Epithelial cell of proximal tubule (primary cell): Measurements from ENCODE around the gene ACTR5. TPM values are rescaled to one million over a fixed set of nuclear protein-coding genes. Genes with fewer than 3 reads are reported as not detected.

Source experiments
- DNase-seq: peaks from one replicate; pipeline ENCODE4 v3.0.0-alpha.2; 2011; ENCODE audit warnings: low read depth
- H3K4me3 ChIP-seq: 2 replicates; pipeline ENCODE4 v1.5.1; 2011; ENCODE audit warnings: low read depth, mild to moderate bottlenecking, low read length
- total RNA-seq: library from RNA; depleted of rRNA; stranded (reverse); fragments of >200 nt; gene quantifications from 2 replicates; pipeline ENCODE4 v1.2.3, GENCODE V29; 2015
- TF ChIP-seq, protein P1 (sequence below): conservative IDR thresholded peaks from 2 replicates; pipeline ENCODE4 v1.5.1; 2012; ENCODE audit warnings: low read depth, mild to moderate bottlenecking, low read length

ACTR5 gene
- total RNA-seq, 1 donor from 2014 or later: 10.0 TPM

DNA sequence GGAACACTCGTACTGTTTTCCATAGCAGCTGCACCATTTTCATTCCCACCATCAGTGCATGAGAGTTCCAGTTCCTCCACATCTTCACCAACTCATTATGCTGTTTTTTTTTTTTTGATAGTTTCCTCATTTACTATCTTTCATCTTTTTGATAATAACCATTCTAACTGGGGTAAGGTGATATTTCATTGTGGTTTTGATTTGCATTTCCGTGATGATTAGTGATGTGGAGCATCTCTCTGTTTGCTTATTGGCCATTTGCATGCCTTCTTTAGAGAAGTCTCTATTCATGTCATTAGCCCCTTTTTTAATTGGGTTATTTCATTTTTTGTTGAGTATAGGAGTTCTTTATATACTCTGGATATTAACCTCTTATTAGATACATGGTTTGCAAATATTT, 25.9 kb downstream of the ACTR5 start:
- no peak for DNase-seq
- TF ChIP-seq, protein P1, sequence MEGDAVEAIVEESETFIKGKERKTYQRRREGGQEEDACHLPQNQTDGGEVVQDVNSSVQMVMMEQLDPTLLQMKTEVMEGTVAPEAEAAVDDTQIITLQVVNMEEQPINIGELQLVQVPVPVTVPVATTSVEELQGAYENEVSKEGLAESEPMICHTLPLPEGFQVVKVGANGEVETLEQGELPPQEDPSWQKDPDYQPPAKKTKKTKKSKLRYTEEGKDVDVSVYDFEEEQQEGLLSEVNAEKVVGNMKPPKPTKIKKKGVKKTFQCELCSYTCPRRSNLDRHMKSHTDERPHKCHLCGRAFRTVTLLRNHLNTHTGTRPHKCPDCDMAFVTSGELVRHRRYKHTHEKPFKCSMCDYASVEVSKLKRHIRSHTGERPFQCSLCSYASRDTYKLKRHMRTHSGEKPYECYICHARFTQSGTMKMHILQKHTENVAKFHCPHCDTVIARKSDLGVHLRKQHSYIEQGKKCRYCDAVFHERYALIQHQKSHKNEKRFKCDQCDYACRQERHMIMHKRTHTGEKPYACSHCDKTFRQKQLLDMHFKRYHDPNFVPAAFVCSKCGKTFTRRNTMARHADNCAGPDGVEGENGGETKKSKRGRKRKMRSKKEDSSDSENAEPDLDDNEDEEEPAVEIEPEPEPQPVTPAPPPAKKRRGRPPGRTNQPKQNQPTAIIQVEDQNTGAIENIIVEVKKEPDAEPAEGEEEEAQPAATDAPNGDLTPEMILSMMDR: no peak
- no peak overlapping the region for H3K4me3 ChIP-seq

DNA sequence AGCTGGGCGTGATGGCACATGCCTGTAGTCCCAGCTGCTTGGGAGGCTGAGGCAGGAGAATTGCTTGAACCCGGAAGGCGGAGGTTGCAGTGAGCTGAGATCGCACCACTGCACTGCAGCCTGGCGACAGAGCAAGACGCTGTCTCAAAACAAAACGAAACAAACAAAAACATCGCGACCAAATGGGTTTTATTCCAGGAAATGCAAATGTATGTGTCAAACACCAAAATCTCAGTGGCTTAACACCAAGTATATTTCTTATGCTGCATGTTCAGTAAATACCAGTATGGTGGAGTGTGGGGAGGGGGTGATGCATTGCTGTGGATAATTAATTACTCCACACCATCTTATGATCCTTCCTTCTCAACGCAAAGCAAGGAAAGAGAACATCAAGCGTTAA, 28.1 kb downstream of the ACTR5 start:
- DNase-seq: no peak
- TF ChIP-seq, protein P1: no peak
- no peak overlapping the region for H3K4me3 ChIP-seq

DNA sequence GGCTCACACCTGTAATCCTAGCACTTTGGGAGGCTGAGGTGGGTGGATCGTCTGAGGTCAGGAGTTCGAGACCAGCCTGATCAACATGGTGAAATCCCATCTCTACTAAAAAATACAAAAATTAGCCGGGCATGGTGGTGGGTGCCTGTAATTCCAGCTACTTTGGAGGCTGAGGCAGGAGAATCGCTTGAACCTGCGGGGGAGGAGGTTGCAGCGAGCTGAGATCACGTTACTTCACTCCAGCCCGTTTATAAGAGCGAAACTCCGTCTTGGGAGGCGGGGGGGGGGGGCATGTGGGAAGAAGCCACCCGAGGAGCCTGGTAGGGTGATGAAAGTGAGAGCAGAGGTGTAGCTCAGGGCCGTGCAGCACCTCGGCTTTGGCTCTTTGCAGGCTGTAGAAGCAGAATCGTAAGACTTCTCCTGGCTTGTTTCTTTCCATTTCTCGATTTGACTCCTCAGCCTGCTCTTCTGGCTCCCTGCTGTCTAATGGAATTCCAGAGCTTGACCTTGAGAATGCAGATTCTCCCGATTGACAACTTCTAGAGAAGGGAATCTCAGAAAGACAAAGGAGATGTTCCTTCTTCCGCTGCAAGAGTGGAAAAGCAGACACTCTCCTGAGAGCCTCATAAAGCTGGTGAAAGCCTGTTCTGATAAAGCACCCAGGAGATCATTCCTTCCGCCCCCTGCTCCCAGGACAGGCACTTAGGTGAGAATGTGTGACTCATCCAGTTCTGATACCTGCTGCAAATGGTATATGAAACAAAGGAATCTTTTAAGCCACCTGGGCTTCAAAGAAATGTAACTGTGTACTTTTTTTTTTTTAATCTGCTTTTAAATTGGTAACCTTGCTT, 31.2 kb downstream of the ACTR5 start:
- DNase-seq: no peak
- TF ChIP-seq, protein P1: no peak
- no peak overlapping the region for H3K4me3 ChIP-seq

DNA sequence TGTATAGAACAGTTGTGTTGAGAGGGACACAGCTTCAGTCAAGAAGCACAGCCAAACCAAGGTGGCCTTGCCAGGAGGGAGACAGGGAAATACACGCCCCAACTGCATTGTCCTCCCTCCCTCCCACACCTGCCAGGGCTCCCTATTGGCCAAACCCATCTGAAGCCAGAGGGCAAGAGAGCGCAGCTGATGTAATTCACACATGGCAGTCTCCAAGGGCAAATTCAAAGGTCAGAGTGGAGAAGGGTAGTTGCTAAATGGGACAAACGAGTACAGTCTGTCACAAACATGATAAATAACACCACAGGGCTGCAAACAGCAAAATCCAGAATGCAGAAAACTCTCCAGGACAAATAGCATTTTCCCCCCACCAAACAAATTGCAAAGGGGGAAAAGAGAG, 34.0 kb downstream of the ACTR5 start:
- no peak for DNase-seq
- TF ChIP-seq, protein P1: no peak
- H3K4me3 ChIP-seq: no peak overlapping the region

DNA sequence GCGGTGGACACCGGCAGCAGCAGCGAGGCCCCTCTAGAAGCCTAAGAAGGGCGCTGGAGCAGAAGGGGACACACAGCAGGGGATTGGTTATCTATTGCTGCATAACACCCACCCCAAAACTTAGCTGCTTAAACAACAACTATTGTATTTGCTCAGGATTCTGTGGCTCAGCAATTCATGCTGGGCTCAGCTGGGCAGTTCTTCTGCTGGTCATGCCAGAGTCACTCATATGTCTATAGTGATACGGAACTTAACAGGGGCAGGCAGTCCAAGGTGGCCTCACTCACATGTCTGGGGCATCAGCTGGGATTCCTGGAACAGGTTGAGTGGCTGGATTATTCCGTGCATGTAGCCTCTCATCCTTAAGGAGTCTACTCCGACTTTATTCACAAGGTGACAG, 39.6 kb downstream of the ACTR5 start:
- no peak overlapping the region for H3K4me3 ChIP-seq
- TF ChIP-seq, protein P1: no peak
- DNase-seq: no peak

DNA sequence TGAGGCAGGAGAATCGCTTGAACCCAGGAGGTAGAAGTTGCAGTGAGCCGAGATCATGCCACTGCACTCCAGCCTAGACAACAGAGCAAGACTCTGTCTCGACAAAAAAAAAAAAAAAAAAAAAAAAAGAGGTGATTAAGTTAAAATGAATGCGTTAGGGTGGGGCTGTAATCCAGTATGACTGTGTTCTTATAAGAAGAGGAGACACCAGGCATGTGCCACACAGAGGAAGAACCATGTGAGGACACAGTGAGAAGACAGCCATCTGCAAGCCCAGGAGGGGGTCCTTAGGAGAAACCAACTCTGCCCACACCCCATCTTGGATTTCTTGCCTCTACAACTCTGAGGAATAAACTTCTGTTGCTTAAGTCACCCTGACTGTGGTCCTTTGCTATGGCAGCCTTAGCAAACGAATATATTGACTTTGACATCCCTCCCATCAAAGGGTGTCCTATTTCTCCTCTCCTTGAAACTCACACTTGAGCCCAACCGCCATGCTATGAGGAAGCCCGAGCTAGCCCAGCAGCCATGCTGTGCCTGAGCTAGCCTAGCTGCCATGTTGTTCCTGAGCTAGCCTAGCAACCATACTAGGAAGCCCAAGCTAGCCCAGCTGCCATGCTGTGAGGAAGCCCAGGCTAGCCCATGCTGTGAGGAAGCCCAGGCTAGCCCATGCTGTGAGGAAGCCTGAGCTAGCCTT, 41.4 kb downstream of the ACTR5 start:
- TF ChIP-seq, protein P1: no peak
- H3K4me3 ChIP-seq: no peak overlapping the region
- peak; percentile 3 for DNase-seq
